Activated naive CD4-positive, alpha-beta T cell treated with anti-CD3 and anti-CD28 coated beads for 36 hours (primary cell): ENCODE measurements around the gene ALG6. TPM values are rescaled to one million over a fixed set of nuclear protein-coding genes. Genes with fewer than 3 reads are reported as not detected.

ENCODE experiments used
- CTCF ChIA-PET: fragments of 350-600 bp; sonication (Branson Sonifier 250); formaldehyde crosslinking; loops from one replicate; lab custom pipeline; 2021; ENCODE audit warnings: antibody characterized with exemption; lab: Charles Lee
- DNase-seq: peaks from one replicate; pipeline ENCODE4 v3.0.0-alpha.2; 2020
- H3K27ac Mint-ChIP-seq: one replicate; pipeline ENCODE4 v1.8.0; 2021; ENCODE audit warnings: mild to moderate bottlenecking, mixed read lengths
- H3K27me3 Mint-ChIP-seq: one replicate; pipeline ENCODE4 v1.8.0; 2021; ENCODE audit warnings: low read depth, mixed read lengths
- H3K36me3 Mint-ChIP-seq: one replicate; pipeline ENCODE4 v1.8.0; 2021; ENCODE audit warnings: low read depth, mixed read lengths
- H3K4me1 Mint-ChIP-seq: one replicate; pipeline ENCODE4 v1.8.0; 2021; ENCODE audit warnings: low read depth, mixed read lengths
- H3K4me3 Mint-ChIP-seq: one replicate; pipeline ENCODE4 v1.8.0; 2021; ENCODE audit warnings: mild to moderate bottlenecking, moderate library complexity, mixed read lengths
- H3K9me3 Mint-ChIP-seq: one replicate; pipeline ENCODE4 v1.8.0; 2021; ENCODE audit warnings: mixed read lengths
- intact Hi-C: fragments of 100-400 bp; cut with micrococcal nuclease; formaldehyde crosslinking; loops from one replicate; pipeline ENCODE4 v1.15.1; 2023
- total RNA-seq, 2 experiments: library from RNA; stranded (reverse); gene quantifications; one replicate each; pipeline ENCODE4 v1.2.3, GENCODE V29; 2021

Gene ALG6
- 10 to 100 TPM; 11.0 to 13.5 TPM for total RNA-seq

GRCh38 chr1:63367215-63368103 lies at the start of gene ALG6:
TSS of gene ALG6 (plus strand) at chr1:63367627. CDS start at chr1:63370978, 3,351 bp downstream.
- H3K9me3 Mint-ChIP-seq = no peaks in the 10 kb centered on the region
- peak within 1 kb of the TSS; percentile 65 for H3K27ac Mint-ChIP-seq
- peaks cover 21% of the 10 kb centered on the region for H3K4me1 Mint-ChIP-seq
- peak; percentile 91 for DNase-seq
- peaks cover 3% of the 10 kb centered on the region for H3K27me3 Mint-ChIP-seq
- peaks cover 15% of the 10 kb centered on the region for H3K36me3 Mint-ChIP-seq
- CTCF ChIA-PET = interaction anchor here (0.6 kb wide), 1 partner anchor 164 kb away, joined by 3 read pairs; no protein-coding TSS in a partner anchor
- intact Hi-C loops = loop anchor here (1.0 to 5.0 kb wide), 6 partner anchors 44 to 931 kb away; partner anchors contain the start of genes ATG4C, EFCAB7, ITGB3BP and PGM1
- peak within 1 kb of the TSS; percentile 83 for H3K4me3 Mint-ChIP-seq

DNA sequence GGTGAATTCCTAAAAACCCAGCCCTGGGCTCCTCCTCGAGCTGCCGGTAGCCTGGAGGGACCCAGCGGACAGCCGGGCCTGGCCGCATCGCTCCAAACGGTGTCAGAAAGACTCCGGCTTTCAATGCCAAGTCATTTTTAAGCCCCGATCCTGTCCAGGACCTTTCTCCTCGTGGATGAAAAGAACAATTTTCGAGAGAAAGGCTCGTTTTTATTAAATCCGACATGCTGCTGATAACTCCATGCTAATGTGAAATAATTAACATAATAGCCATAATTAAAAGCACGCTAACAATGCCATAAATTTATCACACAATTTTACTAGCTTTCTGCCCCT lies 49.6 kb upstream of the ALG6 start:
- Mint-ChIP-seq H3K9me3 (peaks cover 8% of the 10 kb centered on the region), H3K36me3 (peaks cover 6% of the 10 kb centered on the region), H3K27ac (no peak overlapping the region), H3K27me3 (peaks cover 68% of the 10 kb centered on the region), H3K4me3 (peak overlapping the region; percentile 63), H3K4me1 (peaks cover 38% of the 10 kb centered on the region)
- intact Hi-C loops = loop anchor here (1.0 to 2.0 kb wide), 4 partner anchors 10 to 221 kb away; no protein-coding TSS in a partner anchor
- DNase-seq = no peak
- CTCF ChIA-PET = interaction anchor here (0.6 to 2.9 kb wide), 2 partner anchors 9 to 547 kb away, joined by 4 to 12 read pairs; no protein-coding TSS in a partner anchor

DNA sequence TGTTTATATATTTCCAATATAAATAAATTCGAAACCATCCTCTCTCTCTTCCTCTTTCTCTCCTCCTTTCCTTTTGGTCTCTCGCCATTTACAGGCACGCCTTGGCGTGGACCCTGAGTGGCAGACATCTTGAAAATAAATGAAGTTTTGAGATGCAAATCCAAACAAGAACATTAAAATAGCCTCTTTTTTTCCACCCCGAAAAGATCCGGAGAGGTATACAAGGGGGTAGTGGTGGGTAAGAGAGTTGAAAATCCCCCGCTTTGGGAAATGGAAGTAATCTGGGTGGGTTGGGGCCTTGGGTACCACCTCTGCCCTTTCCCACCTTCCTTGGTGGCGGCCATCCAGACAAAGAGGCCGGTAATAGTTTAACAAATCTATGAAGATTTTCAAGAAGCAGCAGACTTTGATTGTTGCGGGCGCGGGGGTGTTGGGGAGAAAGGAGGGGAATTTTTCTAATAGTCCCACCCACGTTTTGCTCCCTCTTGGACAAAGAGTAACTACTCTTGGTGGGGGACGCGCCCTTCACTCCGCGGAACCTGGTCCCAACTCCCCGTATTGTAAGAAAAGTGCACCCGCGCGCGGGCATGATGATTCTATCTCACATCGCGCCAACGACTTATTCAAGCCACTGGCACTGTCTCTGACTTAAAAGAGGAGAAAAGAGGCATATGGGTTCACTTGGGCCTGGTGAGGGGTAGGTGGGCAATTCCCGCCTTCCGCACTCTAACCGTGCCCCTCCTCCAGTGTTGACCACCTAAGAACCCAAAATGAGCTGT lies 49.0 kb upstream of the ALG6 start:
- DNase-seq = no peak
- no peak overlapping the region for H3K27ac Mint-ChIP-seq
- H3K4me3 Mint-ChIP-seq = peak overlapping the region; percentile 63
- peaks cover 69% of the 10 kb centered on the region for H3K27me3 Mint-ChIP-seq
- peaks cover 38% of the 10 kb centered on the region for H3K4me1 Mint-ChIP-seq
- intact Hi-C loops = loop anchor here (1.0 to 2.0 kb wide), 2 partner anchors 9 to 14 kb away; no protein-coding TSS in a partner anchor
- CTCF ChIA-PET = interaction anchor here (0.6 to 2.2 kb wide), 2 partner anchors 12 to 546 kb away, joined by 4 to 12 read pairs; no protein-coding TSS in a partner anchor
- H3K36me3 Mint-ChIP-seq = peaks cover 6% of the 10 kb centered on the region
- H3K9me3 Mint-ChIP-seq = peaks cover 8% of the 10 kb centered on the region

DNA sequence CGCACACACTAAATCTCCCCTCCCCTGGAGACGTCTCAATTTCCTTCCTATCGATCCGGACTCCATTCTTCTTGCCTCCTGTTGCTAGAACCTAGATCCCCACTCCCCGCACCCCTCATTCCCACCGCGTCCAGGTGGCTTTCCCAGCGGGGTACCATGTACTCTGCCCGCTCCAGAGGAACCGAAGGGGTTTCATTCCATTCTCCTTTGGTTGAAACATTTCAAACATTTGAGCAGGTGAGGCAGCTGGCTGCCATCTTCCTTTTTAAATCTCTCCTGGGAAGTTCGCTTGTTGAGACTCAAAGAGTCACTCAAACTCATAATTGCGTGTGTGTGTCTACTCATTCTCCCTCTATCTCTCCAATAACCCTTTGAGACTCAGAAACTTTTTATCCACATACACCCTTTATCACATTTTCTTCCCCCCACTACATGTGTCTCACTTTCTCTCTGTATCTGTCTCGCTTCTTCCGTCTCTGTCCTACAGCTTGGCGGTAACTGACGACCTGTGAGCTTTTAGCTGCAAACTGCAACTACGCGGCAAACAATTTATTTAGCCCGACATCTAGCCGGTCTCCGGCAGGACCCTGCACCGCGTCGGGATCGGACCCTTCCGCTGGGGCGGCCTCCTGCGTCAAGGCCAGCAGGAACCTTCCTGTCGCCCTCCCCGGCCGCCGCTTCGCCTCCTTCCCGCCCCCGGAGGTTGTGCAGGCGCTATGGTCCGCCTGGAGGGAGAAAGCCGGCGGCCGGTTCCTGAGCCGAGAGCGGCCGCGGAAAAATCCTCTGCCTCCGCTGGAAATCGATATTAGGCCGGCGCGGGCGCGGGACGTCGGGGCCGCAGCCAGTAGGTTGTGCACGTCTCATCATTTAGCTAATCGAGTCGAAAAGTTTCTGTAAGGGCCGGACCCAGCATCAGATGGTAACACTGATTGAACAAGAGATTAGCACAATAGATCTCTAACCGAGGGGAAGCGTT lies 48.1 kb upstream of the ALG6 start:
- Mint-ChIP-seq H3K4me3 (peak overlapping the region; percentile 28), H3K27ac (no peak overlapping the region), H3K36me3 (peaks cover 6% of the 10 kb centered on the region), H3K4me1 (peaks cover 38% of the 10 kb centered on the region), H3K9me3 (peaks cover 8% of the 10 kb centered on the region), H3K27me3 (peaks cover 65% of the 10 kb centered on the region)
- CTCF ChIA-PET = interaction anchor here (2.2 kb wide), 1 partner anchor 11 kb away, joined by 12 read pairs; no protein-coding TSS in a partner anchor
- intact Hi-C loops = loop anchor here (2.0 to 10.0 kb wide), 4 partner anchors 13 to 882 kb away; partner anchors contain the start of genes ROR1 and USP1
- DNase-seq = no peak

DNA sequence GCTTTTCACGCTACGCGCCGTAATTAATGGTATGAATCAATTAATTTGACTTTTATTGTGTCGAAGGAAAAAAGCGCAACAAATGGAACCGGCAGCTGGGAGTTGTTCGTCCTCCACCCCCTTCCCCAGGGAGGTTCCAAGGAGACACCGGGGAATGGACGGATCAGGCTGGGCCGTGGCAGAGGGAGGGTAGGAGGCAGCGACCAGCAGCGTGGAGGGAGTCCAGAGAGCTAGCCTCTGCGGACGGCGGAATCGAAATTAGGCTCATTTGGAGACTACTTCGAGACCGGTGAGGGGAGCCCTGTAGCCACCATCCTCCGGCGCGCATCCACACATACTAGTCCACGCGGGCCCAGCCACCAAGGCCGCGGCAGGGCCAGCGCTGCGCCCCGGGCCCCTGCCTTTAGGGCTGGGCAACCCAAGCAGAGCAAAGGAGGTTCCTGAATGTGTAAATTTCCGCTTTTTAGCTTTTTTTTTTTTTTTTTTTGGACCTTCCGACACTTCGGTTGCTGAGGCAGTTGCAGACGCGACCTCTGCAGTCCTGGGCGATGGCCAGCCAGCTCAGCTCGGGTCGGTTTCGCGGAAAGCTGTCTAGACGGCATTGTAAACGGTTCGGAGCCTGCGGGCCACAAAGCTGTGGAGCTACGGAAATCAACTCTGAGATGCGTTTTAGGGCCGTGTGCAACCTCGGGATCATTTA lies 47.3 kb upstream of the ALG6 start:
- CTCF ChIA-PET = interaction anchor here (2.2 kb wide), 1 partner anchor 10 kb away, joined by 12 read pairs; no protein-coding TSS in a partner anchor
- intact Hi-C loops = loop anchor here (5.0 to 10.0 kb wide), 3 partner anchors 455 to 883 kb away; partner anchors contain the start of genes ROR1 and USP1
- Mint-ChIP-seq H3K4me1 (peaks cover 42% of the 10 kb centered on the region), H3K4me3 (peak overlapping the region; percentile 24), H3K36me3 (peaks cover 6% of the 10 kb centered on the region), H3K9me3 (peaks cover 8% of the 10 kb centered on the region), H3K27ac (no peak overlapping the region), H3K27me3 (peaks cover 66% of the 10 kb centered on the region)
- no peak for DNase-seq

DNA sequence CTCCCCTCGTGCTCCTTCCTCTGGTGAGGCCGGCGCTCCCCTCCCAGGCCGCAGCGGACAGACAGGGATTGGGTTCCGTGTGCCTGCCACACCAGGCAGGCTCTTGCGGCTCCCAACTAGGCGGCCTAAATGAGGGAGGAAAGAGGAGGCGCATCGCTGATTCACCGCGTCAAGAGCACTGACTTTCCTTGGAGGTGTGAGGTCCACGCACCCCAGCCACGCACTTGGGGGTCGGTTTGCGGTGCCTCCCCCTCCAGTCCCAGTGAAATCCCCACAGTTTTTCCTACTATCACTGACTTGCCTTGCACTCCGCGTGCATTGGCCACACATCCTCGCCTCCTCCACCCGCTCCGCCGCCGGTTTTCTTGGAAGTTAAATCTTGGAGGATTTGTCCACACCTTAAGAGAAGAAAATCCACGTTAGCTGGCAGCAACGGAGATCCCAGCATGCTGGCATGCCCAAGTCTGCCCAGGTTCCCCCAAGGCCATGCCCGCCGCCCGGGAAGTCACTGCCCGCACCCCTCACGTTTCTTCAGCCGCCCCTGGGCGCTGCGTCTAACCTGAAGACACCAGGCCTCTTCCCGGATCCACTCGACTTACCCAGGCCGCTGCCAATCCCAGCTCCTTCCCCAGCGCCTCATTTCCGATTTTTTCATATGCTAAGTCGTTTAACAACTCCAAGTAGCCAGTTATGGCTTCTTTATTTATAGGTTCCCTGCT lies 46.2 kb upstream of the ALG6 start:
- intact Hi-C loops = loop anchor here (5.0 to 10.0 kb wide), 3 partner anchors 454 to 884 kb away; partner anchors contain the start of genes ROR1 and USP1
- Mint-ChIP-seq H3K4me1 (peaks cover 43% of the 10 kb centered on the region), H3K27ac (peak overlapping the region; percentile 54), H3K4me3 (peak overlapping the region; percentile 72), H3K36me3 (peaks cover 6% of the 10 kb centered on the region), H3K9me3 (peaks cover 8% of the 10 kb centered on the region), H3K27me3 (peaks cover 64% of the 10 kb centered on the region)
- CTCF ChIA-PET = interaction anchor here (2.2 kb wide), 1 partner anchor 9 kb away, joined by 12 read pairs; no protein-coding TSS in a partner anchor
- no peak for DNase-seq

DNA sequence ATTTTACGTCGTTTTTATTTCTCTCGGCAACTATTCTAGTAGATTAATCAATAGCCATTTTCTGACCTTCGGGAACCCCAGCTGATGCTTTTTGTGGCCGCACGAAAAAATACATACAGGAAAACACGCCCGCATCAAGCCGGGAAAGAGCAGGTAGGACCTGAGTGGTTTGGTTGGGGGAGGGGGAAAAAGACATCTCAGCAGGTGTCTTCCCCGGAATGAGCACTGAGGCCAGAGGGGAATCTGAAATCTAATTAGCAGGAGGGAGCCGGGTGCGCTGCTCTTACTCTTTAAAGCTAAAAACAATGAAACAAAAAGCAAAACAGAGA lies 45.7 kb upstream of the ALG6 start:
- H3K27me3 Mint-ChIP-seq = peaks cover 66% of the 10 kb centered on the region
- CTCF ChIA-PET = no interaction called here
- H3K4me1 Mint-ChIP-seq = peaks cover 44% of the 10 kb centered on the region
- intact Hi-C loops = loop anchor here (2.0 to 10.0 kb wide), 5 partner anchors 201 to 884 kb away; partner anchors contain the start of genes EFCAB7, ITGB3BP, PGM1 and ROR1
- H3K9me3 Mint-ChIP-seq = peaks cover 8% of the 10 kb centered on the region
- peak overlapping the region; percentile 72 for H3K4me3 Mint-ChIP-seq
- peaks cover 6% of the 10 kb centered on the region for H3K36me3 Mint-ChIP-seq
- no peak for DNase-seq
- peak overlapping the region; percentile 54 for H3K27ac Mint-ChIP-seq

DNA sequence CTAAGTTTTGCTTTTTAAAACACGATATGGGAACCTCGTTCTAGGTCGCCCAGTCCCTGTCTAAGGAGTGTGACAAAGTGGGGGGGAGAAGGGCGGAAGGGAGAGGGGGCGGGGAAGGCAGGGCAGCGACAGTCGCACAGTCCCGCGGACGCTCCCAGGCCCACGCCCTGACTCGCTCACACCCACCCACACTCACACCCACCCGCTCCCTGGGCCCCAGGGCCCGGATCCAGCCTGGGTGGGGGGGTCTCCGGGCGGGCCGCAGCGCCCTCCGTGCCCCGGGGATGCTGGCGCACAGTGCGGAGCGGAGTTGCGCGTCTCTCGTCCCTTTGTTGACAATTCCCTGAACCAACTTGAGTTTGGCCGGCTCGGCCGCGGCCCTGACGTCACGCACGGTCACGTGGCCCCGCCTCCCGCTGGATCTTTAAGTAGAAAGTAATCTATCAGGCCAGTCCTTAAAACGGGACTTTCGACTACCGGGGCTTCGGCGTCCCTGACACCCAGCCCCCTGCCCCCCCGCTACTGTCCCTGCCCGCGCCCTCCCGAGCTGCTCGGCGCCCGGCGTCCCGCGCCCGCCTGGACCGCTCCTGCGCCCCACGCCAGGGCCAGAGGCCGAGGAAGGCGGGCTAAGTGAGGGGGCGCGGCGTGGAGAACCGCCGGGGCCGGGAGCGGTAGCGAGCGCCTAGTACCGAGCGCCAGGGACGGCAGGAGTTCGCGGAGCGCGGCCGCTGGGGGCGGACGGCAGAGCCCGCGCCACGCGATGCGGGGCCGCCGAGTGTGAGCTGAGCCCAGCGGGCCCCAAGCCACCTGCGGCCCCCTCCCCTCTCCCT lies 45.1 kb upstream of the ALG6 start, which contains the start of gene FOXD3:
FOXD3 (plus strand) TSS at position 454 of the 830 bp plus-strand sequence. CDS start 492 bp downstream, outside the sequence.
- peak within 1 kb of the TSS; percentile 54 for H3K27ac Mint-ChIP-seq
- intact Hi-C loops = loop anchor here (2.0 to 10.0 kb wide), 5 partner anchors 200 to 885 kb away; partner anchors contain the start of genes EFCAB7, ITGB3BP, PGM1 and ROR1
- peaks cover 71% of the 10 kb centered on the region for H3K27me3 Mint-ChIP-seq
- H3K36me3 Mint-ChIP-seq = peaks cover 6% of the 10 kb centered on the region
- H3K9me3 Mint-ChIP-seq = peaks cover 8% of the 10 kb centered on the region
- CTCF ChIA-PET = no interaction called here
- peak; percentile 44 for DNase-seq
- peaks cover 44% of the 10 kb centered on the region for H3K4me1 Mint-ChIP-seq
- peak within 1 kb of the TSS; percentile 77 for H3K4me3 Mint-ChIP-seq
